ENCODE data around the gene RAB40C. TPM values are rescaled to one million over a fixed set of nuclear protein-coding genes. Genes with fewer than 3 reads are reported as not detected.

RAB40C gene
- total and polyA plus RNA-seq, 2 donors (not counting 1 experiment from before 2014, with no cell fraction given) = 12.7 to 26.9 TPM

DNA sequence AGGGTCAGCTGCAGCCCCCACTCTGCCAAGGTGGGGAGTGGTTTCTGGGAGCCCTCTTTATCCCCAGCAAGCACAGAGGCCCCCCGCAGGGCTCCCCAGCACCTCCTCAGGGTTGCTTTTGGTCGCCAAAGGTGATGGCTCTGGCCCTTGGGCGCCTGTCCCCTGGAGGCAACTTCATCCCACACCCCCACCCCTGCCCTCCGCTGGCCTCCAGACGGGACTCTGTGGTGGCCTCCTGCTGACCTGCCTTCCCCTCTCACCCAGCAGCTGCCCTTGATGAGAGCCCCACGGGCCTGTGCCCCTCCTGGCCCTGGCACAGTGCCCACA is 70.2 kb downstream of the RAB40C start:
- TF ChIP-seq, protein P1, sequence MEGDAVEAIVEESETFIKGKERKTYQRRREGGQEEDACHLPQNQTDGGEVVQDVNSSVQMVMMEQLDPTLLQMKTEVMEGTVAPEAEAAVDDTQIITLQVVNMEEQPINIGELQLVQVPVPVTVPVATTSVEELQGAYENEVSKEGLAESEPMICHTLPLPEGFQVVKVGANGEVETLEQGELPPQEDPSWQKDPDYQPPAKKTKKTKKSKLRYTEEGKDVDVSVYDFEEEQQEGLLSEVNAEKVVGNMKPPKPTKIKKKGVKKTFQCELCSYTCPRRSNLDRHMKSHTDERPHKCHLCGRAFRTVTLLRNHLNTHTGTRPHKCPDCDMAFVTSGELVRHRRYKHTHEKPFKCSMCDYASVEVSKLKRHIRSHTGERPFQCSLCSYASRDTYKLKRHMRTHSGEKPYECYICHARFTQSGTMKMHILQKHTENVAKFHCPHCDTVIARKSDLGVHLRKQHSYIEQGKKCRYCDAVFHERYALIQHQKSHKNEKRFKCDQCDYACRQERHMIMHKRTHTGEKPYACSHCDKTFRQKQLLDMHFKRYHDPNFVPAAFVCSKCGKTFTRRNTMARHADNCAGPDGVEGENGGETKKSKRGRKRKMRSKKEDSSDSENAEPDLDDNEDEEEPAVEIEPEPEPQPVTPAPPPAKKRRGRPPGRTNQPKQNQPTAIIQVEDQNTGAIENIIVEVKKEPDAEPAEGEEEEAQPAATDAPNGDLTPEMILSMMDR (IDR thresholded peaks at IDR 0.05) = no peak
- no peak for TF ChIP-seq EZH2 (IDR thresholded peaks at IDR 0.05; ENCODE audit: borderline replicate concordance, insufficient read depth, low read depth, low read length, poor library complexity, severe bottlenecking)
- no peak overlapping the region for H3K4me3 ChIP-seq (ENCODE audit: control extremely low read depth in 1 of 5, extremely low read depth in 1 of 5, insufficient read depth in 1 of 5, low read depth in 2 of 5, low read length in 4 of 5)
- no peak for DNase-seq
- ChIA-PET CTCF (interaction anchor here (0.7 to 1.4 kb wide), 2 partner anchors 24 to 81 kb away, joined by 4 to 6 read pairs; partner anchors contain the start of gene METTL26), POLR2A (interaction anchor here (1.0 to 1.7 kb wide), 2 partner anchors 11 to 276 kb away, joined by 5 to 6 read pairs; partner anchors contain the start of gene WDR90)
- Mint-ChIP-seq H3K4me3 (peak overlapping the region; percentile 50), H3K27me3 (no peaks in the 10 kb centered on the region), H3K9me3 (ENCODE audit: insufficient read depth) (no peaks in the 10 kb centered on the region), H3K4me1 (peaks cover 10% of the 10 kb centered on the region), H3K27ac (peak overlapping the region; percentile 56)
- peaks cover 10 to 17% of the 10 kb centered on the region in 2 donors for H3K4me1 ChIP-seq (ENCODE audit: control insufficient read depth in 2 of 2, insufficient read depth in 2 of 2, low read length in 2 of 2)
- H3K9me3 ChIP-seq (ENCODE audit: control extremely low read depth in 1 of 3, control insufficient read depth in 2 of 3, insufficient read depth in 1 of 3, low read length in 2 of 3) = no peaks in the 10 kb centered on the region
- H4K20me1 ChIP-seq (ENCODE audit: control insufficient read depth, insufficient read depth, low read length, poor library complexity, severe bottlenecking) = no peaks in the 10 kb centered on the region
- H3K27me3 ChIP-seq (replicated peaks in 1 of 4; ENCODE audit: control extremely low read depth in 1 of 4, control insufficient read depth in 3 of 4, insufficient read depth in 4 of 4, low read length in 3 of 4) = no peaks in the 10 kb centered on the region
- WGBS (ENCODE audit: insufficient coverage) = 64% methylated on average over 6 of the region's 6 CpGs
- no peaks in the 10 kb centered on the region for H3K36me3 ChIP-seq (replicated peaks in 1 of 2; ENCODE audit: control extremely low read depth in 1 of 2, control insufficient read depth in 1 of 2, extremely low read depth in 1 of 2, insufficient read depth in 2 of 2, low read length in 1 of 2)
- no peaks in the 10 kb centered on the region for H3K79me2 ChIP-seq (ENCODE audit: control insufficient read depth, insufficient read depth, low read length)
- ATAC-seq (ENCODE audit: low read depth) = no peak
- no peak overlapping the region for H3K9ac ChIP-seq (ENCODE audit: low read length)
- intact Hi-C loops (cut with micrococcal nuclease) = loop anchor here (1.0 to 2.0 kb wide), 4 partner anchors 11 to 81 kb away; partner anchors contain the start of genes JMJD8 and WDR90
- H2AFZ ChIP-seq (ENCODE audit: insufficient read depth, low read depth, low read length, poor library complexity, severe bottlenecking) = peak overlapping the region; percentile 78
- peak overlapping the region in 1 of 2 donors; percentile 43 for H3K27ac ChIP-seq (ENCODE audit: low read length in 2 of 2)
- H3K4me2 ChIP-seq (replicated peaks; ENCODE audit: low read depth, low read length, poor library complexity, severe bottlenecking) = peak overlapping the region; percentile 72

DNA sequence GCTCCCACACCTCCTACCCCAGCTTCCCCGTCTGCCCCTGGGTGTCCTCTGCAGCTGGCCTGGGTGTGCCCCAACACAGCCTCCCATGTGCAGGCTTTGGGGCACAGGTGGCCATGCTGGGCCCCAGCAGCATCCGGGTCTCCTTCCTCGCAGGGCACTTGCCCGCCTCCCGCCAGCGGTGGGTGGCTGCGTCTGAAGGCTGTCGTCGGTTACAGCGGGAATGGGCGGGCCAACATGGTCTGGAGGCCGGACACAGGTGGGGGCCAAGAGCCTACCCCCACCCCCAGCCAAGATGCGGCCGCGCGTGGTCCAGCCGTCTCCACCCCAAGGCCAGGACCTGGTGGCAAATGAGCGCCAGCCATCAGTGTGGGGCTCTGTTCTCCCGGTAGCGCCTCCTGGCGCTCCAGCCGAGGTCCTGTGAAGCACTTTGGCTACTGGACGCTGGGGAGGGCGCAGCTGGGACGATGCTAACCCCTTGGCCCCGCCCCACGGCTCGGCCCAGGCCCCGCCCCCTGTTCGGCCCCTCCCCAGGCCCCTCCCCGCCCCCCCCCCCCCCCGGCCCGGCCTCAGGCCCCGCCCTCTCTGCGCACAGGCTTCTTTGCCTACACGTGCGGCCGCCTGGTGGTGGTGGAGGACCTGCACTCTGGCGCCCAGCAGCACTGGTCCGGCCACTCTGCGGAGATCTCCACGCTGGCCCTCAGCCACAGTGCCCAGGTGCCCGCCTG is 70.8 kb downstream of the RAB40C start:
- DNase-seq (peak; percentile 81), ATAC-seq (ENCODE audit: low read depth) (peak; percentile 90)
- Mint-ChIP-seq H3K27ac (peak overlapping the region; percentile 56), H3K9me3 (ENCODE audit: insufficient read depth) (no peaks in the 10 kb centered on the region), H3K4me3 (peak overlapping the region; percentile 52), H3K4me1 (peaks cover 10% of the 10 kb centered on the region), H3K27me3 (no peaks in the 10 kb centered on the region)
- no peaks in the 10 kb centered on the region for H4K20me1 ChIP-seq (ENCODE audit: control insufficient read depth, insufficient read depth, low read length, poor library complexity, severe bottlenecking)
- peak overlapping the region in 4 of 5 experiments; percentile 9 to 35 (median 24) for H3K4me3 ChIP-seq (ENCODE audit: control extremely low read depth in 1 of 5, extremely low read depth in 1 of 5, insufficient read depth in 1 of 5, low read depth in 2 of 5, low read length in 4 of 5)
- H3K9ac ChIP-seq (ENCODE audit: low read length) = peak overlapping the region; percentile 32
- H3K27ac ChIP-seq (ENCODE audit: low read length in 2 of 2) = peak overlapping the region in 1 of 2 donors; percentile 43
- H2AFZ ChIP-seq (ENCODE audit: insufficient read depth, low read depth, low read length, poor library complexity, severe bottlenecking) = peak overlapping the region; percentile 78
- peaks cover 10 to 17% of the 10 kb centered on the region in 2 donors for H3K4me1 ChIP-seq (ENCODE audit: control insufficient read depth in 2 of 2, insufficient read depth in 2 of 2, low read length in 2 of 2)
- intact Hi-C loops (cut with micrococcal nuclease) = loop anchor here (1.0 to 2.0 kb wide), 4 partner anchors 11 to 81 kb away; partner anchors contain the start of genes JMJD8 and WDR90
- H3K79me2 ChIP-seq (ENCODE audit: control insufficient read depth, insufficient read depth, low read length) = no peaks in the 10 kb centered on the region
- H3K9me3 ChIP-seq (ENCODE audit: control extremely low read depth in 1 of 3, control insufficient read depth in 2 of 3, insufficient read depth in 1 of 3, low read length in 2 of 3) = no peaks in the 10 kb centered on the region
- POLR2A ChIA-PET = interaction anchor here (1.0 to 1.7 kb wide), 2 partner anchors 11 to 276 kb away, joined by 5 to 6 read pairs; partner anchors contain the start of gene WDR90
- H3K36me3 ChIP-seq (replicated peaks in 1 of 2; ENCODE audit: control extremely low read depth in 1 of 2, control insufficient read depth in 1 of 2, extremely low read depth in 1 of 2, insufficient read depth in 2 of 2, low read length in 1 of 2) = no peaks in the 10 kb centered on the region
- CTCF ChIA-PET = interaction anchor here (0.7 to 1.4 kb wide), 2 partner anchors 24 to 81 kb away, joined by 4 to 6 read pairs (median 5); partner anchors contain the start of gene METTL26
- WGBS (ENCODE audit: insufficient coverage) = 27% methylated on average over 29 of the region's 43 CpGs
- H3K27me3 ChIP-seq (replicated peaks in 1 of 4; ENCODE audit: control extremely low read depth in 1 of 4, control insufficient read depth in 3 of 4, insufficient read depth in 4 of 4, low read length in 3 of 4) = no peaks in the 10 kb centered on the region
- peak overlapping the region; percentile 78 for H3K4me2 ChIP-seq (replicated peaks; ENCODE audit: low read depth, low read length, poor library complexity, severe bottlenecking)
- TF ChIP-seq EZH2 (IDR thresholded peaks at IDR 0.05; ENCODE audit: borderline replicate concordance, insufficient read depth, low read depth, low read length, poor library complexity, severe bottlenecking) = no peak
- TF ChIP-seq, protein P1 (IDR thresholded peaks at IDR 0.05) = peak; percentile 57

Measured in B cell (primary cell).